ENCODE data around the gene SLC35F3.

The SLC35F3 gene

GRCh38 chr1:234093107-234093506, 188.6 kb downstream of the SLC35F3 start:
- H3K9me3 ChIP-seq (ENCODE audit: control insufficient read depth, low read length) = no peaks in the 10 kb centered on the region
- H3K4me3 ChIP-seq (ENCODE audit: insufficient read depth, low read depth, low read length) = no peak overlapping the region
- WGBS, 2 experiments = 90 to 92% methylated on average over 1 of the region's 1 CpG
- no peaks in the 10 kb centered on the region for H3K36me3 ChIP-seq (ENCODE audit: control insufficient read depth, insufficient read depth, low read length)
- H3K4me1 ChIP-seq (ENCODE audit: control insufficient read depth, insufficient read depth, low read length) = no peaks in the 10 kb centered on the region
- no peak overlapping the region for H3K27ac ChIP-seq (ENCODE audit: insufficient read depth, low read depth, low read length, poor library complexity, severe bottlenecking)
- no peaks in the 10 kb centered on the region for H3K27me3 ChIP-seq (ENCODE audit: control insufficient read depth, insufficient read depth, low read length, poor library complexity, severe bottlenecking)

GRCh38 chr1:234093741-234094140, 189.3 kb downstream of the SLC35F3 start:
- H3K36me3 ChIP-seq (ENCODE audit: control insufficient read depth, insufficient read depth, low read length) = no peaks in the 10 kb centered on the region
- no peaks in the 10 kb centered on the region for H3K4me1 ChIP-seq (ENCODE audit: control insufficient read depth, insufficient read depth, low read length)
- H3K4me3 ChIP-seq (ENCODE audit: insufficient read depth, low read depth, low read length) = no peak overlapping the region
- H3K27me3 ChIP-seq (ENCODE audit: control insufficient read depth, insufficient read depth, low read length, poor library complexity, severe bottlenecking) = no peaks in the 10 kb centered on the region
- H3K27ac ChIP-seq (ENCODE audit: insufficient read depth, low read depth, low read length, poor library complexity, severe bottlenecking) = no peak overlapping the region
- WGBS, 2 experiments = 93 to 94% methylated on average over 5 of the region's 5 CpGs
- H3K9me3 ChIP-seq (ENCODE audit: control insufficient read depth, low read length) = no peaks in the 10 kb centered on the region

GRCh38 chr1:234094172-234094571, 189.7 kb downstream of the SLC35F3 start:
- no peak overlapping the region for H3K4me3 ChIP-seq (ENCODE audit: insufficient read depth, low read depth, low read length)
- no peaks in the 10 kb centered on the region for H3K4me1 ChIP-seq (ENCODE audit: control insufficient read depth, insufficient read depth, low read length)
- H3K36me3 ChIP-seq (ENCODE audit: control insufficient read depth, insufficient read depth, low read length) = no peaks in the 10 kb centered on the region
- no peaks in the 10 kb centered on the region for H3K27me3 ChIP-seq (ENCODE audit: control insufficient read depth, insufficient read depth, low read length, poor library complexity, severe bottlenecking)
- no peaks in the 10 kb centered on the region for H3K9me3 ChIP-seq (ENCODE audit: control insufficient read depth, low read length)
- no peak overlapping the region for H3K27ac ChIP-seq (ENCODE audit: insufficient read depth, low read depth, low read length, poor library complexity, severe bottlenecking)
- WGBS, 2 experiments = 100% methylated on average over 1 of the region's 1 CpG

- Histone ChIP-seq H3K36me3 (ENCODE audit: control insufficient read depth, insufficient read depth, low read length) (no peaks in the 10 kb centered on the region), H3K4me3 (ENCODE audit: insufficient read depth, low read depth, low read length) (no peak overlapping the region), H3K27ac (ENCODE audit: insufficient read depth, low read depth, low read length, poor library complexity, severe bottlenecking) (no peak overlapping the region), H3K27me3 (ENCODE audit: control insufficient read depth, insufficient read depth, low read length, poor library complexity, severe bottlenecking) (no peaks in the 10 kb centered on the region), H3K4me1 (ENCODE audit: control insufficient read depth, insufficient read depth, low read length) (no peaks in the 10 kb centered on the region), H3K9me3 (ENCODE audit: control insufficient read depth, low read length) (no peaks in the 10 kb centered on the region)
- 88 to 90% methylated on average over 7 of the region's 7 CpGs for WGBS, 2 experiments
Observed at GRCh38 chr1:234096161-234096770, 191.8 kb downstream of the SLC35F3 start.

- Histone ChIP-seq H3K4me1 (ENCODE audit: control insufficient read depth, insufficient read depth, low read length) (no peaks in the 10 kb centered on the region), H3K27ac (ENCODE audit: insufficient read depth, low read depth, low read length, poor library complexity, severe bottlenecking) (no peak overlapping the region), H3K36me3 (ENCODE audit: control insufficient read depth, insufficient read depth, low read length) (no peaks in the 10 kb centered on the region), H3K4me3 (ENCODE audit: insufficient read depth, low read depth, low read length) (no peak overlapping the region), H3K27me3 (ENCODE audit: control insufficient read depth, insufficient read depth, low read length, poor library complexity, severe bottlenecking) (no peaks in the 10 kb centered on the region), H3K9me3 (ENCODE audit: control insufficient read depth, low read length) (no peaks in the 10 kb centered on the region)
- WGBS, 2 experiments = 84 to 88% methylated on average over 8 of the region's 8 CpGs
Observed at GRCh38 chr1:234102583-234102982, 198.1 kb downstream of the SLC35F3 start.

GRCh38 chr1:234103198-234103597, 198.7 kb downstream of the SLC35F3 start:
- Histone ChIP-seq H3K9me3 (ENCODE audit: control insufficient read depth, low read length) (no peaks in the 10 kb centered on the region), H3K27me3 (ENCODE audit: control insufficient read depth, insufficient read depth, low read length, poor library complexity, severe bottlenecking) (no peaks in the 10 kb centered on the region), H3K36me3 (ENCODE audit: control insufficient read depth, insufficient read depth, low read length) (no peaks in the 10 kb centered on the region), H3K4me1 (ENCODE audit: control insufficient read depth, insufficient read depth, low read length) (no peaks in the 10 kb centered on the region), H3K4me3 (ENCODE audit: insufficient read depth, low read depth, low read length) (no peak overlapping the region), H3K27ac (ENCODE audit: insufficient read depth, low read depth, low read length, poor library complexity, severe bottlenecking) (no peak overlapping the region)
- 92 to 94% methylated on average over 3 of the region's 3 CpGs for WGBS, 2 experiments

DNA sequence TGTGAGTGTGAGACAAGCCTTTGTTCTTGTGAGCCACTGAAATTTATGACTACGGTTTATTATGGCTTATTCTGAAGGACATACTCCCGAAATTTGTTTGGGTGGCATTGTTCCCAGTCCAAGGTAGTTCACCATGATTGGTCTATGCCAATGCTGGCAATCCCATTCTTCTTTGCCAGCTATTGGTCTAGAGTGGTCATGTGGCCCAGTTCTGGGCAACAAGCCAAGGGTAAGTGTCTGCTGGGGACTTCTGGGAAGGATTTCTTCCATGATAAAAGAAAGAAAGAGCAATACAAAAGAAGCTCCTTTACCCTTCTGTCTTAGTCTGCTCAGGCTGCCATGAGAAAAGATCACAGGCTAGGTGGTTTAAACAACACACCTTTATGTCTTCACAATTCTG, 201.6 kb downstream of the SLC35F3 start:
- Histone ChIP-seq H3K9me3 (ENCODE audit: control insufficient read depth, low read length) (no peaks in the 10 kb centered on the region), H3K4me1 (ENCODE audit: control insufficient read depth, insufficient read depth, low read length) (no peaks in the 10 kb centered on the region), H3K27ac (ENCODE audit: insufficient read depth, low read depth, low read length, poor library complexity, severe bottlenecking) (no peak overlapping the region), H3K4me3 (ENCODE audit: insufficient read depth, low read depth, low read length) (no peak overlapping the region), H3K27me3 (ENCODE audit: control insufficient read depth, insufficient read depth, low read length, poor library complexity, severe bottlenecking) (no peaks in the 10 kb centered on the region), H3K36me3 (ENCODE audit: control insufficient read depth, insufficient read depth, low read length) (no peaks in the 10 kb centered on the region)
- WGBS, 2 experiments = 94 to 95% methylated on average over 2 of the region's 2 CpGs

- no peaks in the 10 kb centered on the region for H3K9me3 ChIP-seq (ENCODE audit: control insufficient read depth, low read length)
- H3K4me1 ChIP-seq (ENCODE audit: control insufficient read depth, insufficient read depth, low read length) = no peaks in the 10 kb centered on the region
- H3K27ac ChIP-seq (ENCODE audit: insufficient read depth, low read depth, low read length, poor library complexity, severe bottlenecking) = no peak overlapping the region
- H3K4me3 ChIP-seq (ENCODE audit: insufficient read depth, low read depth, low read length) = no peak overlapping the region
- no peaks in the 10 kb centered on the region for H3K27me3 ChIP-seq (ENCODE audit: control insufficient read depth, insufficient read depth, low read length, poor library complexity, severe bottlenecking)
- WGBS, 2 experiments = 92 to 100% methylated on average over 3 of the region's 3 CpGs
- no peaks in the 10 kb centered on the region for H3K36me3 ChIP-seq (ENCODE audit: control insufficient read depth, insufficient read depth, low read length)
Observed at GRCh38 chr1:234107416-234108021, 203.0 kb downstream of the SLC35F3 start.

- no peaks in the 10 kb centered on the region for H3K4me1 ChIP-seq (ENCODE audit: control insufficient read depth, insufficient read depth, low read length)
- H3K36me3 ChIP-seq (ENCODE audit: control insufficient read depth, insufficient read depth, low read length) = no peaks in the 10 kb centered on the region
- no peaks in the 10 kb centered on the region for H3K9me3 ChIP-seq (ENCODE audit: control insufficient read depth, low read length)
- H3K27ac ChIP-seq (ENCODE audit: insufficient read depth, low read depth, low read length, poor library complexity, severe bottlenecking) = no peak overlapping the region
- H3K4me3 ChIP-seq (ENCODE audit: insufficient read depth, low read depth, low read length) = no peak overlapping the region
- 63 to 73% methylated on average over 3 of the region's 3 CpGs for WGBS, 2 experiments
- no peaks in the 10 kb centered on the region for H3K27me3 ChIP-seq (ENCODE audit: control insufficient read depth, insufficient read depth, low read length, poor library complexity, severe bottlenecking)
Observed at GRCh38 chr1:234108921-234109320, 204.4 kb downstream of the SLC35F3 start.

DNA sequence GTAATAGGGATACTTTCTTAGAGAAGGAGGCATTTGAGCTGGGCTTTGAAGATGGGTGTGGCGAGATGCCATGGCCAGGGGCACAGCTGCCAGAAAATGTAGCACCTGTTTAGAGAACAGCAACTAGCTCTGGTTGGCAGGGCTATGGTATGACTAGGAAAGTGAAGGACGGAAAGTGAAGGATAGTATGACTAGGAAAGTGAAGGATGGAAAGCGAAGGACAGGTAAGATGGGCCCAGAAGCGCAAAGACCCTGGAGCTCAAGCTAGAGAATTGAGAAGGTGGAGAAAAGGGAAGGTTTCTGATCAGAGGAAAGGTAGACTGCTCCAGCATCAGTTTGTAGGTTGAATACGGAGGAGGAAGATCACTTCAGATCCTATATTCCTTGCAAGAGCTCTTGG, 205.4 kb downstream of the SLC35F3 start:
- WGBS, 2 experiments = 84 to 87% methylated on average over 5 of the region's 5 CpGs
- H3K27me3 ChIP-seq (ENCODE audit: control insufficient read depth, insufficient read depth, low read length, poor library complexity, severe bottlenecking) = no peaks in the 10 kb centered on the region
- H3K9me3 ChIP-seq (ENCODE audit: control insufficient read depth, low read length) = no peaks in the 10 kb centered on the region
- H3K4me3 ChIP-seq (ENCODE audit: insufficient read depth, low read depth, low read length) = no peak overlapping the region
- H3K27ac ChIP-seq (ENCODE audit: insufficient read depth, low read depth, low read length, poor library complexity, severe bottlenecking) = no peak overlapping the region
- H3K4me1 ChIP-seq (ENCODE audit: control insufficient read depth, insufficient read depth, low read length) = no peaks in the 10 kb centered on the region
- no peaks in the 10 kb centered on the region for H3K36me3 ChIP-seq (ENCODE audit: control insufficient read depth, insufficient read depth, low read length)

Data from ectodermal cell (in vitro differentiated cells).